OCI-LY1 (cell line): ENCODE measurements around the gene SEZ6.

Experiments used
- CTCF ChIP-seq: fragments of 200-600 bp; sonication (generic), shearing (Covaris generic); IDR thresholded peaks from 2 replicates; pipeline ENCODE4 v1.5.1; 2017; ENCODE audit warnings: mild to moderate bottlenecking, antibody characterized with exemption, low read length, moderate library complexity, mixed read lengths
- EZH2 ChIP-seq: fragments of 200-600 bp; sonication (generic), shearing (Covaris generic); IDR thresholded peaks from 2 replicates; pipeline ENCODE4 v1.8.0; 2017; ENCODE audit warnings: borderline replicate concordance, mixed run types, mild to moderate bottlenecking, antibody characterized with exemption, low read length, moderate library complexity, mixed read lengths

- TF ChIP-seq CTCF, result no peak
- no peak for TF ChIP-seq EZH2
Measured at GRCh38 chr17:29007860-29008455, 2.1 kb upstream of the SEZ6 start.
